ENCODE results near the gene ARRDC4. TPM values are rescaled to one million over a fixed set of nuclear protein-coding genes. Genes with fewer than 3 reads are reported as not detected.

ARRDC4 gene
- total RNA-seq, 4 donors from 2014 or later = 6.3 to 24.6 (median 12.5) TPM

DNA sequence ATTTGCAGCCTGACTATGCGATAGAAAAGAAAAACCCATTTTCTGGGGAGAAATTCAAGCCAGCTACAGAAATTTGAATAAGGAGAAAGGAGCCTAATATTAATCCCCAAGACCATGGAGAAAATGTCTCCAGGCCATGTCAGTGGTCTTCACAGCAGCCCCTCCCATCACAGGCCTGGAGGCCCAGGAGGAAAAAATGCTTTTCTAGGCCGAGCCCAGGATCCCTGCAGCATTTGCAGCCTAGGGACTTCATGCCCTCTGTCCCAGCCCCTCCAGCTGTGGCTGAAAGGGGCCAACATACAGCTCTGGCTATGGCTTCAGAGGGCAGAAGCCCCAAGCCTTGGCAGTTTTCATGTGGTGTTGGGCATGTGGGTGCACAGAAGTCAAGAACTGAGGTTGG, 26.3 kb downstream of the ARRDC4 start:
- 84 to 100% methylated on average over 1 to 2 of the region's 2 CpGs for WGBS, 2 donors
- TF ChIP-seq POLR2A (IDR thresholded peaks at IDR 0.05) = no peak
- no peak for TF ChIP-seq CTCF (IDR thresholded peaks at IDR 0.05)
- H3K4me1 ChIP-seq = peaks cover 0 to 16% (median 0%) of the 10 kb centered on the region in 3 donors
- intact Hi-C loops (cut with DNase I) = no loop called here
- no peaks in the 10 kb centered on the region for H3K27me3 ChIP-seq
- H3K9me3 ChIP-seq = peaks cover 0 to 7% (median 0%) of the 10 kb centered on the region in 3 donors
- no peak for DNase-seq
- no peak overlapping the region for H3K4me3 ChIP-seq
- no peak overlapping the region for H3K27ac ChIP-seq
- H3K36me3 ChIP-seq = no peaks in the 10 kb centered on the region

- Histone ChIP-seq H3K27ac (no peak overlapping the region), H3K4me3 (no peak overlapping the region), H3K27me3 (no peaks in the 10 kb centered on the region), H3K36me3 (no peaks in the 10 kb centered on the region), H3K4me1 (peaks cover 0 to 15% (median 0%) of the 10 kb centered on the region in 3 donors), H3K9me3 (peaks cover 0 to 7% (median 0%) of the 10 kb centered on the region in 3 donors)
- no peak for DNase-seq
- WGBS, 2 donors = 6 to 18% methylated on average over 2 of the region's 2 CpGs
- TF ChIP-seq CTCF (IDR thresholded peaks at IDR 0.05) (no peak), POLR2A (IDR thresholded peaks at IDR 0.05) (no peak)
- intact Hi-C loops (cut with DNase I) = no loop called here
Observed at GRCh38 chr15:97989299-97989698, 28.8 kb downstream of the ARRDC4 start.

- Histone ChIP-seq H3K27ac (no peak overlapping the region), H3K27me3 (no peaks in the 10 kb centered on the region), H3K4me3 (no peak overlapping the region), H3K9me3 (peaks cover 0 to 1% (median 0%) of the 10 kb centered on the region in 3 donors), H3K36me3 (no peaks in the 10 kb centered on the region), H3K4me1 (peaks cover 0 to 35% (median 11%) of the 10 kb centered on the region in 3 donors)
- 61 to 68% methylated on average over 2 to 3 of the region's 3 CpGs for WGBS, 2 donors
- intact Hi-C loops (cut with DNase I) = no loop called here
- DNase-seq = no peak
- no peak for TF ChIP-seq POLR2A (IDR thresholded peaks at IDR 0.05)
- TF ChIP-seq CTCF (IDR thresholded peaks at IDR 0.05) = no peak
Observed at GRCh38 chr15:97991972-97992541, 31.6 kb downstream of the ARRDC4 start.

GRCh38 chr15:97992823-97993222, 32.3 kb downstream of the ARRDC4 start:
- peaks cover 0 to 35% (median 11%) of the 10 kb centered on the region in 3 donors for H3K4me1 ChIP-seq
- no peak for DNase-seq
- intact Hi-C loops (cut with DNase I) = no loop called here

More at GRCh38 chr15:97992823-97993222, 32.3 kb downstream of the ARRDC4 start:
- Histone ChIP-seq H3K27me3 (no peaks in the 10 kb centered on the region), H3K4me3 (no peak overlapping the region), H3K27ac (no peak overlapping the region), H3K9me3 (no peaks in the 10 kb centered on the region), H3K36me3 (no peaks in the 10 kb centered on the region)
- WGBS, 2 donors = 83 to 91% methylated on average over 1 of the region's 1 CpG
- no peak for TF ChIP-seq CTCF (IDR thresholded peaks at IDR 0.05)
- TF ChIP-seq POLR2A (IDR thresholded peaks at IDR 0.05) = no peak

Measured in esophagus squamous epithelium (tissue), 5 donors.